Stimulated activated CD4-positive, alpha-beta T cell treated with anti-CD3 and anti-CD28 coated beads, Interleukin-1b, Interleukin-23, amount 100 ng/mL, for 4 hours (primary cell): Measurements from ENCODE around the gene LRRC49.

Experiments used
- DNase-seq, 2 donors: peaks; one replicate each; pipeline ENCODE4 v3.0.0-alpha.2; 2020; ENCODE audit warnings: low read depth in 2 of 2

LRRC49 gene

GRCh38 chr15:71049706-71050422 is 157.2 kb downstream of the LRRC49 start:
- DNase-seq = no peak

GRCh38 chr15:71050461-71050860 is 157.8 kb downstream of the LRRC49 start:
- DNase-seq = no peak

- no peak for DNase-seq
These were observed 158.9 kb downstream of the LRRC49 start for GRCh38 chr15:71051539-71051938.

DNA sequence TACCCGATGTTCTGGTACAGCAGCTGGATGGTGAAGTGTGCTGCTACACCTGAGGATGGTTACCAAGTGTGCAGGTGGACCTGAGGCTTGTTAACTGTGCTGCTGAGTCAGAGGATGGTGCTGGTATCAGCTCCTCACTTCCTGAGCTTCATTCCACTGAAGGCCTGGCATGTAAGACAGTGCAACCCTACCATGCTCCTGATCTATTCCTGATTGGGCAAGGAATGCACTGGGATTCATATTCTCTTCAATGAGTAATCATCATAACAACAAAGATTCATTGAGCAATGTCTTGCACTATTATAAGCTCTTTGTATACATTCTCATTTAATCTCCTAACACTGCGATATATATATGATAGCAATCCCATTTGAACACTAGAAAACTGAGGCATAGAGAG is 159.7 kb downstream of the LRRC49 start:
- DNase-seq = no peak

DNA sequence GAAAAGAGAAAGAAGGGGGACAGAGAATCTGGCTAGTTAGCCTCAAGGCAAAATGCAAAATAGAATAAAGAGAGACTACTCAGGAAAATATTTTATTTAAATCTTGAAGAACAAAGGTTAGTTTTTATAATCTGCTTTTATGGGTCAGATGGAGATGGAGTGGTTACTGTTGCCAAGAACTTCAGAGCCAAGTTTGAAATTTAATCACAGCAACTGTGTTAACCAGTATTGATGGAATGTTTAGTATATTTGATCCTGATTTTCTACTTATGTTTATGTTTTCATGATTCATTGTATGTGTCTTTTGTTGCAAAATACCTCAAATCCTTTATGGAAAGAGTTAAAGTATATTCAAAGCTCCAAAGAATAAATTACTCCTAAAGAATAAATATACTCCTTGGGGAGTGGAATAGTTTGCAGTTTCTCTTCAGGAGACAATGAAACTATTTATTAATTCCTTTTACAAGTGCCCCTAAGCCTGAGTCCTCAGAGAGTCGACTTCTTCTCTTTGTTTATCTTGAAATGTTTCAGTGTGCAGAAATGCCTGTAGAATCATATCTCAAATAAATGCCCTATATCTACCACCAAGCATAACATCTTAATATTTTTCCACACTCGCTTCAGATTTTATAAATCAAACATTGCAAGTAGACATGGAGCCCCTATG is 161.8 kb downstream of the LRRC49 start:
- DNase-seq = no peak

DNA sequence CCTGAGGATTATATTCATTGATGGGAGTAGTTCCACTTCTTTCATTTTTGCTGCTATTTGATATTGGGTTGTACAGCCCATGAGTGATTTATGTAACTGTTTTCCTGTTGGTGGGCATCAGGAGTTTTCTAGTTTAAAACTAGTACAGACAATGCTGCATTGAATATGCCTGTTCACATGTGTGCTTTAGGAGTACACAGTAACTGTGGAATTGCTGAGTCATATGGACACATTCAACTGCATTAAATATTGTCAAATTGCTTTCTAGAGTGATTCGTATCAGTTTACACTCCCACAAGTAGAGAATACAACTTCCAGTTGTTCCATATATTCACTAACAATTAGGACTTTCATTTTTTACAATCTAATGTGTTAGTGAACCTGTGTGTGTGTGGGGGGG is 162.8 kb downstream of the LRRC49 start:
- DNase-seq = no peak

DNA sequence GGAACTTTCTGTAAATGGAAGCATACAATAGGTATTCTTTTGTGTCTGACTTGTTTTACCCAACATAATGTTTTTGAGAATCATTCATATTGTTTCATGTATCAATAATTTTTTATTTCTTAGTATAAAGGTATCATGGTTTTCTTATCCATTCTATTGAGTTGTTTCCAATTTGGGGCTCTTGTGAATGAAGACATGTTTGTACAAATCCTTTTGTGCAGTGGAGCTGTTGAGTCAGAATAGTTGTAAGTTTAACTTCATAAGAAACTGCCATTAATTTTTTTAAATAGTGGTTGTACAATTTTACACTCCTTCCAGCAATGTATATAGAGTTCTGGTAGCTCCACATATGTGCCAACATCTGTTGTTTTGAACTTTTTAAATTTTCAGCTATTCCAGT is 163.5 kb downstream of the LRRC49 start:
- no peak for DNase-seq

- DNase-seq = no peak
These were observed 164.5 kb downstream of the LRRC49 start for GRCh38 chr15:71057143-71057542.

DNA sequence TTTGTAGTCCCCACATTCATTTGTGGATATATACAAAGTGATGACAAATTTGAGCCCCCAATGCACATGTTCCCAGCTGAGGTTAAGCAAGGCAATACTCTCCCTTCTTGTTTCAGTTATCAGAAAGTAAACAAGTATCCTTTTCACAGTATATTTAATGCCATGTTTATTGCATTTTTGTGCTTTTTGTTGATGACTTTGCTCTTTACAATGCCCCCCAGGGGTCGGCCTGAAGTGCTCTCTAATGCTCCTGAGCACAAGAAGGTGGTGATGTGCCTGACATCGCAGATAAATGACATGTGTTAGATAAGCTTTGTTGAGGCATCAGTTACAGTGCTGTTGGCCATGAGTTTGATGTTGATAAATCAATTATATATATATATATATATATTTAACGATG is 165.0 kb downstream of the LRRC49 start:
- no peak for DNase-seq

GRCh38 chr15:71060983-71061382 is 168.4 kb downstream of the LRRC49 start:
- DNase-seq = no peak

- DNase-seq = no peak
These were observed 174.4 kb downstream of the LRRC49 start for GRCh38 chr15:71066983-71067382.

GRCh38 chr15:71069693-71070092 is 177.1 kb downstream of the LRRC49 start:
- no peak for DNase-seq

DNA sequence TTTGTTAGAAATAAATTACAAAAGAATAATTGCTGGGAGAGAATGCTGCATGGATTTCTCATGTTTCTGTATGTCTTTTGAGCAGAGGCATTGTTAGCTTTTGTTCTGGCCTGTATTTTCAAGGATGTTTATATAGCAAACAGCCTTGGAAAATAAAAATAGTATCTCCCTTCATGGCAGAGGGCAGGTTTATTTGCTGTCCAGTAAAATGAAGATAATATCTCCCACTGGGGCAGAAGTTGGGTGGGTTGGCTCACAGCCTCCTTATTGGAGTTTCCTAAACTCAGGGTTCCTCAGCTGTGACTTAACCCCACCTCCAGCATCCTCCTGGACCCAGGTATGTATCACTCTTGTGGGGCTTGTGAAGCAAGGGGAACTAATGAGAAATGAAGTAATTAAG is 178.9 kb downstream of the LRRC49 start:
- no peak for DNase-seq

GRCh38 chr15:71072423-71072822 is 179.8 kb downstream of the LRRC49 start:
- no peak for DNase-seq

DNA sequence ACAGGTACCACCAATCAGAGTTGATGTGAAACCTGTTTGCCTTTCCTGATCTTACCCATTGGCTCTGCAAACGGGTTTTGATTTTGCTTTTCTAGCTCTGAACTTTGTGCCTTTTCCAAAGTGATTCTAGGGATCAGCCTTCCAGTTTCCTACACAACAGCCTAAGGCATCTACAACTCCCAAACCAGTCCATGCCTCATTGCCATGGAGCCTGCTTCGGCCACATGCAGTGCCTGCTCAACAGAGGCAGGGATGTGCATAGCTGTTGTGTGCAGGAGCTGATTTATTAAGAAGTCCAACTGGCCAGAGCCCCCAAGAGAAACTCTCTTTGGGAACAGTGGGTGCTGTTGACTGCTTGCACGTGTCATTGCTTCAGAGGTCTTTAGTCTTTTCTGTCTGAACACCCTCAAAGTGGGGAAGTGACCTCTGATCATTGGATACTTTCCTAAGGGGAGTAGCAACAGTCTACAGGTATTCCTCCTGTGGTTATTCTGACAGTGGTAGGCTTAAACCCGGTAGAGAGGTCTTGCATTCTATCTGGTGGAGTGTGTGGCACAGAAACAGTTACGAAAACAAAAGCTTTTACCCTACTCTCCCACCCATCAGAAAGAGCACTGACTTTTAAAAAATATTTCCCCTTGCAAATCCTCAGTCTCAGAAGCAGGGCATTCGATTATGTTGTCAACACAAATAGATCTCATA is 186.0 kb downstream of the LRRC49 start:
- no peak for DNase-seq

DNA sequence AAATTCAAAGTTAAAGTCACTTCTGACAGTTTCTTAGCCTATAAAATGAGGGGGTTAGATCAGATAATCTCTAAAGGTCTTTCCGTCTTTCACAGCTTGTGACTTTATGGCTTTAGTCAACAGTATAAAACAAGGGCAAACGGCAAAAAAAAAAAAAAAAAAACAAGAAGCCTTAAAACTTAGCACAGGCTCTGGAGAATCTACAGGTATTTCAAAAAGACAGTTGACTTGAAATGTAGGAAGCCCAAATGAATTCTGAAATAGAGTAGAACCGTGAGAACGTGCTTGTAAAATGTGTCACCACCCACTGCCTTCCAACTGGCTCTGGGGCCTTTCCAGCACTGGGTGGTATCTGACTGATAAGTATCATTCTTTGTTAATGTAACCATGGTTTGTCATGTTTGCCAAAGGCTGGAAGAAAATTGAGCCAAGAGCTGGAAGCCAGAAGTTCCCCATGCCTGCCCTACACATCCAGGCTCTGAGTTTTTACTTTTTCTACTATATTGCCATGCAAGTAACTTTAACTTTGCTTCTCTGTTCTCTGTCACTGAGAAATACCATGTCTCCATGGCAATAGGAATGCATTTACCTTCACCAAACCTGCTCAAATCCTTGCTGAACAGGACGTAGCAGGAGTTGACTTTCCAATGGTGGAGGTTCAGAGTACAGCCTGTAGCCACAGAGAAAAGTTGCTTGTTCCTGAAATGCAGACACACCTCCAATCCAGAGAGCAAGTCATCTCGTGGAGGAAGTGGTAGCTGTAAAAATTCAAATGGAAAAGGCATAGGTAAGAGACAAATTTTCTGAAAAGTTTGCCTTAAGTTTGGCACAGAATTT is 186.8 kb downstream of the LRRC49 start:
- no peak for DNase-seq

DNA sequence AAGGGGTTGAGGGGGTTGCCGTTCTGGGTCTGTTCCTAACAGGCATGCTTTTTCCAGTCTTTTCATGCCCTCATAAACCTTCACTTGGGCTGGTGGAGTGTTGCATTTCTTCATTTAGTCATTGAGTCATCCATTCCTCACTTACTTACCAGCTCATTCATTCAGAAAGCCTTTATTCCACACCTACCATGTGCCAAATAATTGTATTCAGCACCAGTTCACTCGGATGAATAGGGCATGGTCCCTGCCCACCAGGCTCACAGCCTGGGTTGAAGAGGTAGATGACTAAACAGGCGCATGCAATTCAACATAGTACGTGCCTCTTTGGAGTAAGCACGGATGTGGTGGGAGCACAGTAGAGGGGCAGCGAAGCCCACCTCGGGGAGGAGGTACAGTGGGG is 187.5 kb downstream of the LRRC49 start:
- no peak for DNase-seq

GRCh38 chr15:71080705-71081104 is 188.1 kb downstream of the LRRC49 start:
- DNase-seq = no peak

GRCh38 chr15:71082803-71083202 is 190.2 kb downstream of the LRRC49 start:
- no peak for DNase-seq

GRCh38 chr15:71083349-71083748 is 190.7 kb downstream of the LRRC49 start:
- DNase-seq = no peak

DNA sequence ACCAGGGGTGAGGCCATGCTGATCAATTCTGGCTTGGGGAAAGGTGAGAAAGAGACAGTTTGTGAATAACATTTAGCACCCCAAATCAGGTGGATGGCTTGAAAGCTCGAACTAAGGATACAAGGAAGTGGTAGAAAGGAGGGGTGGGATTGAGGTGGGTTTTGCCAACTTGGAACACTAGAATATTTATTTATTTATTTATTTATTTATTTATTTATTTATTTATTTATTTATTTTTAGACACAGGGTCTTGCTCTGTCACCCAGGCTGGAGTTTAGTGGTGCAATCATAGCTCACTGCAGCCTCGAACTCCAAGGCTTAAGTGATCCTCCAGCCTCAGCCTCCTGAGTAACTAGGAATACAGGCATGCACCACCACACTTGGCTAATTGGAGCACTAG is 191.6 kb downstream of the LRRC49 start:
- no peak for DNase-seq

DNA sequence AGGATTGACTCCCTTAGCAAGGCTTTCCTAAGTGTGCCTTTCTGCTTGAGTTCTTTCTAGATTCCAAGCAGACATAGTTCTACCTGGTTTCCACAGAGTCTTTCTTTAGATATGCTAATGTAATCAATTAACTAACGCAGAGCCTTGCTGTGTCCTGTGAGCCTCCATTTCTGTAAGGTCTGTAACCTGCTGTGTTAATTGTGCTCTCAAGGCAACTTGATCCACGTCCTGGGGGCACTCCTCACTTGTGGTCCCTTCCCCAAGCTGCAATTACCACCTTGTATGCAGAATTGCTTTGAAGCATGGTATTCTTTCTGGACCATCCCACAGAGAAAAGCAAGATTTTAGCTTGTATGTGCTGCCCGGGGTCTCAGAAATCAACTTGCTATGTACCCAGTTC is 193.2 kb downstream of the LRRC49 start:
- DNase-seq = no peak
